Endothelial cell of hepatic sinusoid (primary cell): Measurements from ENCODE around the gene AGL.
"Not testable (repeated sequence)": the region's sequence is repeated elsewhere in the genome, so short reads cannot be mapped to it uniquely, and the experiment has no call there.

ENCODE experiments used
- in situ Hi-C: cut with HindIII; loops from 2 replicates; pipeline ENCODE4 v1.10.0; 2017; ENCODE audit warnings: low sequenced_read_pairs

AGL gene

DNA sequence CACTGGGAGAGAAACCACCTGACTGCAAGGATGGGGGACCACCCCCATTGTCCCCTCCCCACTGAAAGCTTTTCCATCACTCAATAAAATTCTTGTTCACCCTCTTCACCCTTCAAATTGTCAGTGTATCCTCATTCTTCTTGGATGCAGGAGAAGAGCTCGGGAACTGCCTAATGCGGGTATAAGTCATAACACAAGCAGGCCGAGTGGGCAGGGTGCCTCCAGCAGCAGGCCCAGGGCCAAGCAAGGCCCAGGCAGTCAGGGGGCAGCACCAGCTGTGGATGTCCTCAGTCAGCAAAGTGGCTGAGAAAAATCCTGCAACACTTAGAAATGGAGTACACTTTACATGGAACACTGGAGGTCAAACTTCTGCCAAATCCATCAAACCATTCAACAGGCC is 85.9 kb downstream of the AGL start:
- in situ Hi-C loops: no loop called here

DNA sequence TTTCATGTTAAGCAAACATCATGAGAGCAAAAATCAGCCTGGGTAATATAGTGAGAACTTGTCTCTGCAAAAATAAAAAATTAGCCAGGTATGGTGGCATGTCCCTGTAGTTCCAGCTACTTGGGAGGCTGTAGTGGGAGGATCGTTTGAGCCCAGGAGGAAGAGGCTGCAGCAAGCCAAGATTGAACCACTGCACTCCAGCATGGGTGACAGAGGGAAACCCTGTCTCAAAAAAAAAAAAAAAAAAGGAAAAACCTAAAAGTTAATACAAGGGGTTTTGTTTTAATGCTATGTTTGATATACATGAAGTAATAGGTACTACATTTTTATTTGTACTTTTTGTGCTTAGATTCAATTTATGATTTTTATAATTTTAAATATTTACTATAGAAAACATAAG is 92.6 kb downstream of the AGL start:
- in situ Hi-C loops: no loop called here

DNA sequence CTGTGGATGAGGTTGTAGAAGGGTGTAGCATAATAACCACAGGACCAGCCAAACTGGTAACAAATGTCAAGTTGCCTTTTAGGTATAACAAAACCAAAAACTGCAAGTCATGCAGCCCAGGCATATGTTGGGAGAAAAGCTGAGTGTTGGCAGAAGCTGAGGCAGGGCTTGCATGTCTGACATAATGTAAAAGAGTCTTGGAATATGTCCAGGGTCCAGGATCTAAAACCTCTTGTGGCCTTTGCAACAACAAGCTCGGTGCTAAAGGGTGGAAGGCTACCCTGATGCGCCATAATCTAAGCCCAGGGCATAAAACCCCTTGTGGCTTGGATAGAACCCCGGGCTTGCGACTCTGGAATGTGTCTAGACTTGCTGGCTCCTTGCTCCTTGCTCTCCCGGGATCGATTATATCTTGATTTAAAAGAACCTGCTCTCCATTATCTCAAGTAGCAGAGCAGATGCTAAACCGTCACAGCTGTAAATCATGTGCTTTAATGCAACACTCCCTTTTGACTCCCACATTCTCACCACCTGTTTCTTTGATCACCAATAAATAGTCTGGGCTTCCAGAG is 93.1 kb downstream of the AGL start:
- in situ Hi-C loops: no loop called here

DNA sequence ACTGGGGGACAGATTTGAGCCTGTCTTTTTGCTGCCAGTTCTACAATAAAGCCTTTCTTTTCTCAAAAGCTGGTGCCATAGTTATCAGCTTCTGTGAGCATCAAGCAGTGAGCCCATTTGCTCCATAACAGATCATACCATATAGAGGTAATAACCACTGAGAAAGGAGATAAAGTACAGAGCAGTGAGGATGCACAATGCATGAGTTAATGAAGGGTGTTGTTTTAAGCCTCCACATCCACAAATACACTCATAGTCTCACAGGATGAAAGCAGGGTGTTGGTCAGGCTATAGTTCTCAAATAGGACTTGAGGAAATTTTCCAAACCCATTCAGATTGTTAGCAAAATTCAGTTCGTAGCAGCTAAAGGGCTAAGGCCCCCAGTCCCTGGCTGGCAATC is 94.0 kb downstream of the AGL start:
- in situ Hi-C loops: no loop called here

DNA sequence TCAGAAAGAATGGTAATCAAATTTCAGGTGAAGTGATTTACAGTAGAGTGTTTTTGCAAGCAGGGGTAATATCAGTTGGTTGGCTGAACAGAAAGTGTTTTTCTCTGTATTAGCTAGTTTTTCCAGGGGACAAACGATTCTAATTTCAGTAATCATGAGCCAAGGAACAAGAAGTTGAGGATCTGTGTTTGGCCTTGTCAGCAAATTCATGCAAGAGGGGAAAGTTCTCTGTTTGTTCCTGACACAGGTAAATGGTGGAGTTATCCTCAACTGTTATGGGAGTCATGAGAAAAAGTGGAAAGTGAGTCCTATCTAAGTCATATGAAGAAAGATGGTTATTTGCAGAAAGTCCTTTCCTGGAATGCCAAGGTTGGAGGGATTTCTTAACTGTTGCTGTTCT is 95.0 kb downstream of the AGL start:
- in situ Hi-C loops: no loop called here

DNA sequence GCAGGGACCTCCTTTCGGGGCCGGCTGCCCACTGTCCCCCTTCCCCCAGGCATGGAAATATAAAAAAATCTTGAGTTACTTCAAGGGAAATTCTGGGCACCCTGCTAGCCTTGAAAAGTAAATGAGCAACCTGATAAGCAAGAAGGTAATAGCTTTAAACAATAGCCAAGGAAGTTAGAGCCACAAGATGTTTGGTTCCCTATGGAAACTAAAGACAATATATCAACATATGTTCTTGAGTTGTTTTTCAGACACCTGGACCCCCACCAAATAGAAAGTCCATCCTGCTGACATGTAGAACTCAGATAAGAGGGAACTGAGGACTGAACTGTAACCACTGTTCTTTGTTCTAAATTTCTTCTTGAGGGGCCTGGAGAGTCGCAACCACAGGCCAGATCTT is 100.3 kb downstream of the AGL start:
- in situ Hi-C loops: no loop called here

DNA sequence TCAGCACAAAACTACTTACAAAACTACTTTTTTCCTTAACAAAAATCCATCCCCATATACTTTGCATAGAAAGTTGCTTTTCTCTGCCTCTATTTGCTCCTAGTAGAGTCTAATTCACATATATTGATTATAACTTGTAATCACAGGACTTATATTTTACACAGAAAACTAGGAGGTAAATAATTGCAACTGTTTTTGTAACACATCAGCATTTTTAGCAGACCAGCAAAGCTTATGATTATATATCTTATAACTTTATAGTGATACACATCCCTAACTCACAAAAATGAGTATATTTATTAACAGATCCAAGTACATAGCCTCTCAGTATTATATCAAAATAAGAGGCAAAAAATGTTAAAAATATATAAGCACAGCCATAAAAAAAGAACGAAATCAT is 102.4 kb downstream of the AGL start:
- in situ Hi-C loops: no loop called here

DNA sequence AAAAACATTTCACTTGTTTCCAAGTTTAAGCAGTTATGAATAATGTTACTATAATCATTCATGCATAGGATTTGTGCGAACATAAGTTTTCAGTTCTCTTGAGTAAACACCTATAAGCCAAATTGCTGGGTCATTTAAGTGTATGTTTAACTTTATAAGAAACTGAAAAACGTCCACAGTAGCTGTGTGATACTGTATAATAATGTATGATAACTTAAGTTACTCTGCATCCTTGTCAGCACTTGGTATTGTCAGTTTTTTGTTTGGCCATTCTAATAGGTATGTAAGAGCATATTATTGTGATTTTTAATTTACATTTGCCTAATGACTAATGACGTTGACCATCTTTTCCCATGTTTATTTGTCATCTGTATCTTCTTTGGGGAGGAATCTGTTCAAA is 105.2 kb downstream of the AGL start:
- in situ Hi-C loops: no loop called here

DNA sequence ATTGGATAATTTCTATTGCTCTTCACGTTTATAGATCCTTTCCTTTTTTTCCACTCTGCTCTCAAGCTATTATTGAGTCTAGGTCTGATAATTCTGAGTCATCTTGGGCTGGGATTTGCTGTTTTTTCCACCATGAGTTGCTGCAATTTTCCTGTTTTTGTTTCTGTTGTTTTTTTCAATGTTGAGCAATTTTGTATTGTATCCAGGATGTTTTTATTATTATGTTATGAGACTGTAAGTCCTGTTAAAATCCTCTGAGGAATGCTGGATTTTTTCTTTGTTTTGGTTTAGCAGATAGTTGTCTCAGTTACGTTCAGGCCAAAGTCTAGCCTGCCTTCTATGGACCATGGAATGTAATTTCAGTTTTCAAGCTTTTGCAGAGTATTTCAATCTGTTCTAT is 106.6 kb downstream of the AGL start:
- in situ Hi-C loops: no loop called here

DNA sequence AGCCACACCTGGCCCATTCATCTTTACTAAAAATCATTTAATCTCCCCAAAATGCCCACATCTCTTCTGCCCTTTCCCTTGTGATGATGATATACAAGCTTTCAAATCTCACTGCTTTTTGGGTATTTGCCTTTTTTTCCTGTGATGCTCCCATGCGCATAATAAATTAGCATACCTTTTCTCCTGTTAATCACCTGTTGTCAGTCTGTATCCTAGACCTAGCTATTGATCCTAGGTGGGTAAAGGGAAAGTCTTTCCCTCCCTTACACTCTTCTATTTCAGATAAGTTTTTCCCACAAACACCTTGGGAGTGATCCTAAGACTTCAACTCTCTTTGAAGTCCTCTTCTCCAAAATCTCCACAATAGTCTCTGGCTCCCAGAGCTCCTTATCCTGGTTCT is 107.7 kb downstream of the AGL start:
- in situ Hi-C loops: no loop called here

DNA sequence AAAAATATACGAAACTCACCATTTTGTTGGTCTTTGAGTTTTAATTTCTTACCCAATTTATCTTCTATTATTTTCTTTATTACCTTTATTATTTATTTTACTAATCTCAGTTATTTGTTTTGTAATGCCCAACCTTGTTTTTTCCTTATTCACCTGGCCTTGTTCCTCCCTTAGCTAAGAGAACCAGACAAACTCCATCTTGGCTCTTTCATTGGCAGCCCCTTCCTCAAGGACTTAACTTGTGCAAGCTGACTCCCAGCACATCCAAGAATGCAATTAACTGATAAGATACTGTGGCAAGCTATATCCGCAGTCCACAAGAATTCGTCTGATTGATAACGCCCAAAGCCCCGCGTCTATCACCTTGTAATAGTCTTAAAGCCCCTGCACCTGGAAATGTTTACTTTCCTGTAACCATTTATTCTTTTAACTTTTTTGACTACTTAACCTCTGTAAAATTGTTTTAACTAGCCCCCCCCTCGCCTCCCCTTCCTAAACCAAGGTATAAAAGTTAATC is 109.1 kb downstream of the AGL start:
- in situ Hi-C loops: not testable (repeated sequence)

DNA sequence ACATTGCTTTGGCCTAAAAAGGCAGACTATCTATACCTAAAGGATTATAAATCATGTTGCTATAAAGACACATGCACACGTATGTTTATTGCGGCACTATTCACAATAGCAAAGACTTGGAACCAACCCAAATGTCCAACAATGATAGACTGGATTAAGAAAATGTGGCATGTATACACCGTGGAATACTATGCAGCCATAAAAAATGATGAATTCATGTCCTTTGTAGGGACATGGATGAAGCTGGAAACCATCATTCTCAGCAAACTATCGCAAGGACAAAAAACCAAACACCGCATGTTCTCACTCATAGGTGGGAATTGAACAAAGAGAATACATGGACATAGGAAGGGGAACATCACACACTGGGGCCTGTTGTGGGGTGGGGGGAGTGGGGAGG is 110.1 kb downstream of the AGL start:
- in situ Hi-C loops: not testable (repeated sequence)

DNA sequence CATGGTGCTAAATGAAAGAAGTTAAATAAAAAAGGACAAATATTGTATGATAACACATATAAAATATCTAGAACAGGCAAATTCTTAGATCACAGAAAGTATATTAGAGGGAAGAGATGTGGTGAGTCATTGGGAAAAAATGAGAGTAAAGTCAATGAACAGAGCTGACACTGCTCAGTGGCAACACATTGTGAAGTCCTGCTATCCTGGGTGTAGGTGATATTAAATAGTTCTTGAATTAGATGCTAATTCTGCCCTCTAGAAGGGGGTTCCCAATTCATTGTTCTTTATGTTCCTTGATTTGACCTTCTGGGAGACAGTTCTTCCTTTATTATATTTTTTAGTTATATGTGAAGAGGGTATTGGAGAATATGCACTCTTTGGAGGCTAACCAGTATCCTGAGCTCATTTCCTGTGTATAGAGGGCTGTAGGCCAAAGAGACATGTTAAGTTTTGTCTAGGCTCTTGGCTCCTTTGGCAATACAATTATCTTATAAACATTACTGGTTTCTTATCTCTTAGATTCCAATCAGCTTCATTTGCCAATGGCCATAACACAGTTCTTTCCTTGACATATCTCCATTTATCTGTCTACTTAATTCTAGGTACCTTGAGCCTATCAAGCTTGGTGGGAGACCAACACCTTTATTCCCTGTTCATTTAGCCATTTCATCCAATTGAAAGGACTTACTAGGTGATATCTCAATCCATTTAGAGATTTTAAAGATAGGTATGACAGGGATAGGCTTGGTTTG is 113.1 kb downstream of the AGL start:
- in situ Hi-C loops: no loop called here

DNA sequence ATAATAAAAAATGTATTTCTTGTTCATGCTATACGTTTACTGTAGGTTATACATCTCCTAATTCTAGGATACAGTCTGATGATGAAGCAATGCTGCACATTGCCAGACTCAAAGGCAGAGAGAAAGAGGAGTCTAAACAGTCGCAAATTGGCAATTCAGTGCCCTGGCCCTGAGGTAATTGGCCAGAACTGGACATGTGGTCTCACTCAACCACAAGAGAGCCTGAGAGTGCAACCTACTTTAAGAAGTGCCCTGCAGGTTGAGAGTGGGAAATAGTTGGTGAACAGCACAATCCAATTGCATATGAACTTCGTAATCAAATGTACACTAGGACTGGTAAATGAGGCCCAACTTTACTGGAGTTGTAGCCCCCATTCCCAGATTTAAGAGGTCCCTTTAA is 114.6 kb downstream of the AGL start:
- in situ Hi-C loops: no loop called here

DNA sequence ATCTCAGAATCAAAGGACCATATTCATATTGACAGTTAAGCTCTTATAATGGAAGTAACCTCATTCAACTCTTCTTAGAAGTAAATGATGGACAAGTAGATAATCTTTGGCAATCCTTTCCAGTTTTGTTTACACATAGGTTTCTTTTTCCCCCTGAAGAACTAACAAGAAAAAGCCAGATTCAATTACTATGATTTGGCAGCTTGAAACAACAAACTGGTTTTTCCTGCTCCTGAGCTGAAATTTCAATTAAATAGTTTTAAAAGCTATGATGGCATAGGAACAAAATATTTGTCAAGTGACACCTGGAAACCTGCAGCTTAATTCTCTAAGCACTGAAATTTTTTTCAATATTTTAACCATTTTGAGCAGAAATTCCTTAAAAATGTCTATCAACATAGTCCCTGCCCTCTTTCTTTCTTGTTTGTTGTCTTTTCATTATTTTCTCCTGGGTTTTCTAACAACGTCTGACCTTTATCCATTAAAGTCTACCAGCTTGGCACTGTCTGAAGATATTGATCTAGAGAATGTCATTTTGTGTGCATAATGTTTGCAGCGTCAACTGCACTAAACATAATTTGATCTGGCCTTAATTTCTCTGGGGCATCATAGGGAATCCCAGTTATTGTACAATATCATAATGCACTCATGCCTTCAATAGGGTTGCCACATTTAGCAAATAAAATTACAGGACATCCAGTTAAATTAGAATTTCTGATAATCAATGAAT is 115.7 kb downstream of the AGL start:
- in situ Hi-C loops: no loop called here

DNA sequence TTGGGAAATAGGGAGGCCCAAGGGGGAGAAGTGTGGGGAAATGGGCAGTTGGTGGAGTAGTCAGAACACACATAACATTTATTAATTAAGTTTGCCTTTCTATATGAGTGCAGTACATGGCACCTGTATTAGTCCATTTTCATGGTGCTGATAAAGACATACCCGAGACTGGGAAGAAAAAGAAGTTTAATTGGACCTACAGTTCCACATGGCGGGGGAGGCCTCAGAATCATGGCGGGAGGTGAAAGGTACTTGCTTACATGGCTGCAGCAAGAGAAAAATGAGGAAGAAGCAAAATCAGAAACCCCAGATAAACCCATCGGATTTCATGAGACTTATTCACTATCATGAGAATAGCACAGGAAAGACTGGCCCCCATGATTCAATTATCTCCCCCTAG is 118.1 kb downstream of the AGL start:
- in situ Hi-C loops: no loop called here

DNA sequence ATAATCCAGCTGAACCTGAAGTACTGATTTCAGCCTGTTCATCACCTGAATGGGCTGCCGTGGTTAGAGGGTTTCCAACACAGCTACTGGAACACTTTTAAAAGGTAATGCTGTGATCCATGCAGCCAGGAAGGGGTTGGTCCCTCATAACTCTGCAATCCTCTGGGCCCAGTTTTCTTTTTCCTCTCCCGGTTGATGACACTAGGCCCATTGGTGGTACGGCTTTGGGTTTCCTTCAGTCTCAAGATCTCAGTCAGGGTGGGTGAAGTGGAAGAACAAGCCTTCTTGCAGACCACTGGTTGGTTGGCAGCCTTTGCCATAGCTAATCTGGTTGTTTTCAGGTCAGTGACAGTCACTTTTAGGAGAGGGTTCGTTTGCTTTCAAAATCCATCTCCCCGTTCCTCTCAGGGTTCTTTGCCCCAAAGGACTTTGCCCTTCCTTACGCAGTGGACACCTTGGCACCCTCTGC is 119.1 kb downstream of the AGL start:
- in situ Hi-C loops: no loop called here

DNA sequence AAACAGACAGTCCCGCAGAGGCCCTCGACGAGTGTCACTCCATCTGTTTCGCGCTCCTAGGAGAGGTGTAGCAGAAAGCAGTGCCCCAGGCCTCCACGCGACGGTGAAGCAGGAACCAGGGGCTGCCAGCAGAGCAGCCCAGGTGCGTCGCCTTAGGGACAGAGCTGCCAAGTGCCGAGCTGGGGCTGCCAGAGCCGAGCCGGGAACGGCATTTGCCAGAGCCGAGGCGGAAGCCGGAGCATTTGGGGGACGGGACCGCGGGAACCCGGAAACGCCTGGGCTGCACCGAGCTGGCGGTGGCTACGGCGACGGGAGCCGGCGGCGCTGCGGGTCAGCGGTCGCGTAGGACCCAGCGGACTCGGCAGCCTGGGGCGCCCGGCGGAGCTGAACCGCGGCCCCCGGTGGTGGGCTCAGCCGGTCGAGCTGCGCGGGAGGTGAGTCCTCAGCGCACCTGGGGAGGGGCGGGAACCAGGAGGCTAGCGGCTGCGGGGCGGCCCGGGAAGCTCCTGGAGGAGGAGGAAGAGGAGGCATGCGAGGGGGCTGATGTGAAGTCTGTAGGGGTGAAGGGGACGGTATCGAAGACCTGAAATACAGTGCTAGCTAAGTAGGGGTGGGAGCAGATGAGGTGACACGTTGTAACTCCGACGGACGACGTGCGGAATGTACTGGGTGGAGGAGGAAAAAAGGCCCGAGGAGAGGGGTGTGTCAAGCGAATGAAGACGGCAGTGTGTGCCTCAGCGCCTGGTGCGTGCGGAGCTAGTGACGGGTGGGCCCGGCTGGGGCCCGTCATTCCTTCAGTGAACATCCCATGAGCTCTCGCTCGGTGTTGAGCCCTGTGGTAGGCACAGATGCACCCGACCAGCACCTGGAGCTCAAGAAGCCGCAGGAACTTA is 119.8 kb downstream of the AGL start, which contains the start of gene SLC35A3:
TSS of gene SLC35A3 (plus strand) at position 268 of the 893 bp plus-strand sequence. CDS start 23,559 bp downstream, outside the sequence.
- in situ Hi-C loops: no loop called here

DNA sequence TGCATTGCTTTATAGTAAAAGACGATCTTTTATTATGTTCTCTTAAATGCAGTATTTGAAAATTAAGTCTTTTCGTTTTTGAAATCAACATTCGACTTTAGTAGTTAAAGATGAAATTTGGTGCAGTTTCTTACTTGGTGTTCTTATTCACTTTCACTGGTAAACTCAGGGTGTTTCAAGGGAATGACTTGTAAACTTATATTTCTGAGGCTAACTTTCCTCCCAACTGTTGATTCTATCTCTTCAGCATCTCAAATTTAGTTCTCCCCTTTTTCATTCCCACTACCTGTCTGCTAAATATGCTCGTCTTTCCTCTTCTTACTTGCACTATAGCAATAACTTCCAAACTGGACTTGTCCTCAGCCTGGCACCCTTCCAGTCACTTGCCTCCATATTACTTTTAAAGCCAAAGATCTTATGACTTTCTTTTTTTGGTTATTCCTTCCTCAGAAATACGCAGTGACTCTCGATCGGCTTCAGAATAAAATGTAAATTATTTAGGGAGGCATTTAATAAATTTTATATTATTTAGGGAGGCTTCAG is 120.6 kb downstream of the AGL start:
- in situ Hi-C loops: no loop called here

DNA sequence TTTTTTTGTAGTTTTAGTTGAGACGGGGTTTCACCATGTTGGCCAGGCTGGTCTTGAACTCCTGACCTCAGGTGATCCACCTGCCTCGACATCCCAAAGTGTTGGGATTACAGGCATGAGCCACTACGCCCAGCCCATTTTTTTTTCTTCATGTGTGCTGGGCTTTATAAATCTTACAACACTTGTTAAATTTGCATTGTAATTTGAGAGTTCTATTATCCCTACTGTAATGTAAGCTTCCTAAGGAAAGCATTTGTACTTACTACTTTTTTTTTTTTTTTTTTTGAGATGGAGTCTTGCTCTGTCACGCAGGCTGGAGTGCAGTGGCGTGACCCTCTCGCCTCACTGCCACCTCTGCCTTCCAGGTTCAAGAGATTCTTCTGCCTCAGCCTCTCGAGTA is 121.9 kb downstream of the AGL start:
- in situ Hi-C loops: not testable (repeated sequence)
